ENCODE results near the gene MDFI.

DNA sequence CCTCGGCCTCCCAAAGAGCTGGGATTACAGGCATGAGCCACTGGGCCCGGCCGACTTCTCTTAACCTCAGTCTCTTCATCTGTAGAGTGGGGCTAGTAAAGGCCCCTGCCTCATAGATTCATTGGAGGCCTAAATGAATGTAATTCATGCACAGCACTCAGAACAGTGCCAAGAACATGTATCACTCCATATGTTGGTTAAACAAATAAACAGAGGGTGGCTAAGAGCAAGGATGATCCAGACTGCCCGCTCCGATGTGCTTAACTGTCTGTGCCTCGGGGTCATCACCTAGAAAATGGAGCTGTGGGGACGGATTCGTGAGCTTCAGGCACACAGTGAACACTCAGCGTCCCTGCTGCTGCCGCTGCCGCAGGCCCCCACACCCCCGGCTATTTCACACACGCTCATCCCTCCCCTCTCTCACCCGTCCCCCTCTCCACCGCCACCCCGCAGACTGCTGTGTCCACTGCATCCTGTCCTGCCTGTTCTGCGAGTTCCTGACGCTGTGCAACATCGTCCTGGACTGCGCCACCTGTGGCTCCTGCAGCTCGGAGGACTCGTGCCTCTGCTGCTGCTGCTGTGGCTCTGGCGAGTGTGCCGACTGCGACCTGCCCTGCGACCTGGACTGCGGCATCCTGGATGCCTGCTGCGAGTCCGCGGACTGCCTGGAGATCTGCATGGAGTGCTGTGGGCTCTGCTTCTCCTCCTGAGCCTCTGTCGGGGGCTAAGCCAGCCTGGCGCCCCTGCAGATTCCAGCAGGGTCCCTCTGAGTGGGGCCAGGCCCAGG is 14.8 kb downstream of the MDFI start:
- TF ChIP-seq CTCF (IDR thresholded peaks at IDR 0.05) = no peak
- TF ChIP-seq POLR2A (IDR thresholded peaks at IDR 0.05) = no peak
